Measurements from ENCODE around the gene CACNA1C.

The CACNA1C gene

DNA sequence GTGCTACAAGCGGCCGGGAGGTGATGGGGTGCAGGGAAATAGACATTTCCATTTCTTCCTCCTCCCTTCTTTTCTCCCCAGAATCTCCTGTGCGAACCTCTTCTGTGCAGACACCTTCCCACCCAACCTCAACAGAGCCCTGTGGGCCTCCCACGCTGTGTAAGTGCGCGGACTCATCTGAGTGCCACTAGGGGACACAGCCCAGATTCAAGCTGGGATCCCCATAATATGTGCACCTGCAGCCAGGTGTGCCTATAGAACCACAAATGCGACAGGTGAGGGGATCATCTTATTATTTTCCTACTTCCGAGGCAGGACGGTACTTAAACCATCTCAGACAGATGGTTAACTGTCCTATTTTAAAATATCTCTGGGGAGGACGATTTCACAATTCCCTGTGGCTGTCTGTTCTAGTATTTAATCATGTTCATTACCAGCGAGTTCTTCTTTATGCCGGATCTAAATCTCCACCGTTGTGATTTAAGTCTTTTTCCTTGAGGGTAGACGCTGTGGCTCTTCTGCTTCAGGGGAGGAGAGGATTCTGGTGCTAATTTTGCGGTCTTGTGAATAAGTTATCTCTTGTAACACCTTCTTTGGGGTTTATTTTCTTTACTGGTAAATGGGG, 17.2 kb upstream of the CACNA1C start:
- ATAC-seq: peak; percentile 6
- DNase-seq: no peak

DNA sequence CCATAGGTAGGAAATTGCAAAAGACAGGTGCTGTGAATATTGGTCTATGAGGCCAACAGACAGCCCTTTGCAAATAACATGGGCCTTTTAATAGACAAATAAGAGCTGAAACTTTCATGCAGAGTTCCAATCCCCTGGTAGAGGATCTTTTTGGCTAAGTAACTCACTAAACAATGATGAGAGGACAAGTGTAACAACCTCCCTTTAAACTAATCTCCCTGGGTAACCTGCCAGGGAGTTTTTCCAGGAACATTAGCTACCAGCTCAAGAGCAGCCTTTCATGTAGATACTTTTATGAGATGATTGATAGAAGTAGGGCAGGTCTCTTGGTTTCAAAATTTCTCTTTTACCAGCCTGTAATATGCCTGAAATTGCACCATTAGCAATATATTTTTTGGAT, 13.8 kb upstream of the CACNA1C start:
- no peak for DNase-seq
- ATAC-seq: no peak

GRCh38 chr12:2043054-2043453, 9.7 kb upstream of the CACNA1C start:
- no peak for DNase-seq
- ATAC-seq: no peak

DNA sequence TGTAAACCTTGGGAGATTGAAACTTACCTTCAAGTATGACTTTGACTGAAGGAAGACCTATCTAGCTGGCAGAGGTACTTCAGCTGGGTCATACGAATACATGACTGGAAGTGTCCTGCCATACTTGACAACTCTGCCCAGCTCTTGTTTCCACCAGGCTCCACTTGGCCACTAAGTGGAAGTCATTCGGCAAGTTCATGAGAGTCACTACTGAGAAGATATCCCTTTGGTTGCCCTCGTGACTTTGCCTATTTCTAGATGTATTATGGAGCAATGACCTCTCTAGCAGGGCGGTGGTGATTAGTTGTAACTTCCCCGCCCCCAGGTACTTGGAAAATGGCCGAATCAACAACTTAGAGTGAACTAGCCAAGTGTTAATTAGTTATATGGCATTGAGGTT, 8.6 kb upstream of the CACNA1C start:
- ATAC-seq (no peak), DNase-seq (no peak)

GRCh38 chr12:2046957-2047356, 5.8 kb upstream of the CACNA1C start:
- DNase-seq: no peak
- ATAC-seq: no peak

GRCh38 chr12:2047752-2048151, 5.0 kb upstream of the CACNA1C start:
- ATAC-seq: no peak
- no peak for DNase-seq

DNA sequence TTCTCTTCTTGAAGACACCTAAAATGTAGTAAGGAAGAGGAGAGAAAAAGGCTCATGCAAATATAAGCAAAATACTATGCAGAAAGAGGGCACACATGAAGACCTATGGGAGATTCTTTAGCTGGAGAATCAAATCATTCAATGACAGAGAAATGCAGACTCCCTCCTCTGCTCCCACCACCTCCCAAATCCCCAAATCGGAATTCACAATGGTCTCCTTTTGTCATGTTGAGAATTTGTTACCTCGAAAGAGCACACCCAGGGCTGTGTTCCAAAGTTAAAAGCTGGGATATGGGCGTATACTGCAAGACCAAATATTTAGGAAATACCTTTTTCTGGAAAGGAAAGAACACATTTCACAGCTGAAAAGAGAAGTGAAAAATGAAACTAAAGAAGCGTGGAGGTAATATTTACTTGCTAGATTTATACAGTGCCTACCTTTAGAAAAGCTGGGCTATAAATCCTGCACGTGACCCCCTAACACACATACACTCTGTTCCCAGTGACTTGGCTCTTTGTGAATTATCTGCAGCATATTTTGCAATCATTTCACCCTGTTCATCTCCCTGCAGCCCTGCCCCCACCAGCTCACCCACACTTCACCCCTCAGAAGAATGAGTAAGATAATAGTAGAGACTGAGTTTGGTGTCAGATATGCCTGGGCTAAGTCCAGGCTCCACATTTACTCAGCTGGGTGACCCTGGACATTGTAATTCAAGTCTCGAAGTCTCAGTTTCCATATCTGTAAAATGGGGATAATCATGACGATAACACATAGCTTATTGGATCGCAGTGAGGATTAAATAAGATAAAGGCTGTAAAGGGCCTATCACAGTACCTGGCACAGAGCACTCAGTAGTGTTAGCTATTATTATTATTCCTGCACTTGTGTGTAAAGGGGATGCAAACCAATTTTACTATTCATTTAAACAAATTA, 2.9 kb upstream of the CACNA1C start:
- DNase-seq: no peak

GRCh38 chr12:2051700-2052621, 826 bp upstream of the CACNA1C start:
- ATAC-seq: no peak
- no peak for DNase-seq

More for the DNA sequence above, 2.9 kb upstream of the CACNA1C start:
- ATAC-seq: no peak

DNA sequence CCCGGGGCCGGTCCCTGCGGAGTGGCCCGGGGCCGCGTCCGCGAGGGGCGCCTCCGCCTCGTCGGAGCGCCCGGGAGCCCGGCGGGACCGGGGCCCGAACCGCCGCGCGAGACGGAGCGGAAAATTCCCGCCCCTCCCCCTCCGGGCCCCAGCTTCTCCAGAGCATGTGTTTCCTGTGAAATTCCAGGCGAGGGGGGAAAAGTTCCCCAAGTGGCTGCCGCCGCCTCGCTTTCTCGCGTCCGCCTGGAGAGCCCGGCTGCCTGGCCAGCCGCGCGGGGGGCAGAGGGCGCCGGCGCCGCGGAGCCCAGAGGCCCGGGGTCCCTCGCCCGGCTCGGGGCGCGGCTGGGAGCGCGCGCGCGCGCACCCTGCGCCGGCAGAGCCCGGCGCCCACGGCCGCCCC, 904 bp downstream of the CACNA1C start:
- DNase-seq (no peak), ATAC-seq (no peak)

- no peak for DNase-seq
- ATAC-seq: no peak
These were observed 1.6 kb downstream of the CACNA1C start for GRCh38 chr12:2054091-2055018.

DNA sequence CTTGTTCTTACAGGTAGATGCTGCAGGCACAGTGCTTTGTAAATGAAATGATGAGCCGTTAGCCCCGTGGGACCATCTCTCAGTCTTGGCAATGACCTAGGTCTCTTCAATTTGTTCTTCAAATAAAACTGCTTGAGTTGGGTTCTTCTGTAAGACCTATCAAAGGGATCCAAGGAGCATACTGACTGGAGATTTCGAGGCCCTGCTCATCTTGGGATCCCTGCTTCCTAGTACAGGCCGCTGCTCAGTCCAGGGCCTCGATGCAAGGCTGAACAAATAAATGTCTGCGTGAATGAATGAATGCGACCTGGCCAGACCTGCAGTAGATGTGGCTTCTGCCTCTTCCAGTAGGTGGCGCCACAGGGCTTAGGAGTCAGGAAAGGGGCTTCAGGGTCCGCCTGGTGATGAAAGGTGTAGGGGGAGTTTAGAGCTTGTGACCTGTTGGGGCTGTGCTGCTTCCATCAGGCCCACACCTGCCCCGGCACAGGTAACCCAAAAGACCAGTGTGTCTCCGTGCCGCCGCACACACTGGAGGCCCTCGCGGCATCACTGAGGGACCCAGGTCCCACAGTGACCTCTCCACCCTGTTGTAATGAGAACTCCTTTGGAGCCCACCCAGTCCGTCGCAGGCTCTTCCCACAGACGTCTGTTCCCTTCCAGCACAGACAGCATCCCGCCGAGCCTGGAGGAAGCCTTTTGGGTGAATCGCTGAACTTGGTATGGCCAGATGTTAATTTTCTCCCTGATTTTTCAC, 4.4 kb downstream of the CACNA1C start:
- DNase-seq (peak; percentile 66), ATAC-seq (no peak)

GRCh38 chr12:2057795-2058408, 5.1 kb downstream of the CACNA1C start:
- ATAC-seq (no peak), DNase-seq (no peak)

DNA sequence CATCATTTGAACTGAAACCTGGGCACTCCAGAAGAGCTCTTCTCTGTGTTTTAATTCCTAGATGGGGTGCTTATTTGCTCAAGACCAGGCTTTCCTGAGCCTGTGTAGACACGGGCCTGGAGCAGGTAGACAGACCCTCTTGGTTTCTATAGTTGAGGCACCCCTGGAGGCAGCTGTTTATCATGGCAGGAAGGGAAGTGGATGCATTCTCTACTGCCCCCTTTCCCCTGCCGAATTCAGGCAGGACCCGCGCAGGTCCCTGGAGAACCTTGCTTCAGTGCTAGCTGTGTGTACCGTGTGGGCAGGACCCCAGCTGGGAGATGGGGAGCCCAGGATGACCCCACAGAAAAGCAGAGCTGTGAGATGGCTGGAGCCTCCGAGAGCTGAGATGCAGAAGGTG, 6.0 kb downstream of the CACNA1C start:
- DNase-seq: no peak
- no peak for ATAC-seq

GRCh38 chr12:2061402-2061801, 8.6 kb downstream of the CACNA1C start:
- DNase-seq: no peak
- no peak for ATAC-seq

- DNase-seq (peak; percentile 10), ATAC-seq (peak; percentile 45)
These were observed 11.3 kb downstream of the CACNA1C start for GRCh38 chr12:2064071-2064507.

DNA sequence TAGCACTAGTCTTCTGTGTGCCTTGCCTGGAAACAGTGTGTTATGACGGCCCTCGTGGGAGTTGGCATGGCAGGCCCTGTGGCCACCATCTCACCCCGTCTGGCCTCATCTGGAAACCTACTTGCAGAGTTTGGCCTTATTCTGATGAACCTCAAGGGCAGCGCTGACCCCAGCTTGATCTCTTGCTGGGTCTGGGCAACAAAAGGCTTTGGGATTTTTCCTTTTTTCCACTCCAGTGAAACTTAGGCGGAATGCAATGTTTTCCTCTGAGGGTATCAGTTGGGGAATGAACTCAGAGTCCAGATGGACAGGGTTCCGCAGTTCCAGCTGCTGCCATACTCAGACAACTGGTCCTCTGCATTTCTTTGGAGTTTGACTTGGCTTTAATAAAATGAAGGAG, 15.9 kb downstream of the CACNA1C start:
- ATAC-seq (no peak), DNase-seq (no peak)

DNA sequence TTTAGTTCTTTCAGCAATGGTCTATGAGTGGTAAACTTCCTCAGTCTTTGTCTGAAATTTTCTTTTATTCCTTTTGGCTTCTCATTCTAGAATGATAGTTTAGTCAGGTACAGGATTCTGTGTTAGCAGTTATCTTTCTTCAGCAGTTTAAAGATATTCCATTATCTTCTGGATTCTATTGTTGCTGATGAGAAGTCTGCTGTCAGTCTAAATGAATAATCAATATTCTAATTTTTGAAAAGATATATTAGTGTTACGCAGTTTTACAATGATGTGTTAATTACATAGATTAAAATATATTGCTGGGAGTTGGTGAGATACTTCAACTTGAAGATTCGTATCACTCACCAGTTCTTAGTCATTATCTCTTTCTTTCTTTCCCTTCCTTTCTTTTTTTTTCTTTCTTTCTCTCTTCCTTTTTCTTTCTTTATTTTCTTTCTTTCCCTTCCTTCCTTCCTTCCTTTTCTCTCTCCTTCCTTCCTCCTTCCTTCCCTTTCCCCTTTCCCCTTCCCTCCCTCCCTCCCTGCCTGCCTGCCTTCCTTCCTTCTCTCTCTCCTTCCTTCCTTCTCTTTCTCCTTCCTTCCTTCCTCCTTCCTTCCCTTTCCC, 17.8 kb downstream of the CACNA1C start:
- ATAC-seq (no peak), DNase-seq (no peak)

- ATAC-seq (no peak), DNase-seq (no peak)
These were observed 22.0 kb downstream of the CACNA1C start for GRCh38 chr12:2074792-2075191.

- DNase-seq (no peak), ATAC-seq (no peak)
These were observed 22.9 kb downstream of the CACNA1C start for GRCh38 chr12:2075508-2076195.

Measured in stimulated activated naive CD8-positive, alpha-beta T cell treated with anti-CD3 and anti-CD28 coated beads, Interleukin-15, Interleukin-2, amounts not matched to agents 100 U/mL and 50 U/mL, for 24 hours (primary cell).